NCI-H2196 treated with DMSO at 0.1 percent for 48 hours (cell line): ENCODE data around the gene TNFSF9.
A peak's percentile ranks its signal among the peaks of the same experiment; 100 is the strongest.

Source experiments
- DNase-seq: peaks from one replicate; lab custom pipeline; 2025; ENCODE audit not compliant: unreplicated experiment; lab: John Stamatoyannopoulos, UW

Gene TNFSF9

GRCh38 chr19:6530386-6531162, at the start of gene TNFSF9:
TSS of gene TNFSF9 (plus strand) at chr19:6531026. CDS start at chr19:6531037, 11 bp downstream.
- DNase-seq, result peak; percentile 81

GRCh38 chr19:6481541-6482342, 49.1 kb upstream of the TNFSF9 start, which contains the start of gene DENND1C:
TSS of gene DENND1C (minus strand) at chr19:6481787. CDS start at chr19:6481695, 92 bp downstream.
- DNase-seq, result no peak

GRCh38 chr19:6482343-6482686, 48.5 kb upstream of the TNFSF9 start:
- no peak for DNase-seq

DNA sequence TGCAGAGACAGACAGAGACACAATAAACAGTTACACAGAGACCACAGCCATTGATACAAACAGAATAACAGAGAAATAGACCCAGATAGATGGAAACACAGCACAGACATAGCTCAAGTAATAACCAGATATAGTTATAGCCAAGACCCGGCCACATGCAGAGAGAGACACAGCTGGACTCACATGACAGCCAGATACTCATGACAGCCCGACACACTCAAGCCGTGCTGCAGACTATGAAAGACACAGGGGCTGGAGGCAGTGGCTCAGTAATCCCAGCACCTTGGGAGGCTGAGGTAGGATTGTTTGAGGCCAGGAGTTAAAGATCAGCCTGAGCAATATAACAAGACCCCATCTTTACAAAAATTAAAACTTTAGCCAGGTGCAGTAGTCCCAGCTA, 47.6 kb upstream of the TNFSF9 start:
- no peak for DNase-seq

DNA sequence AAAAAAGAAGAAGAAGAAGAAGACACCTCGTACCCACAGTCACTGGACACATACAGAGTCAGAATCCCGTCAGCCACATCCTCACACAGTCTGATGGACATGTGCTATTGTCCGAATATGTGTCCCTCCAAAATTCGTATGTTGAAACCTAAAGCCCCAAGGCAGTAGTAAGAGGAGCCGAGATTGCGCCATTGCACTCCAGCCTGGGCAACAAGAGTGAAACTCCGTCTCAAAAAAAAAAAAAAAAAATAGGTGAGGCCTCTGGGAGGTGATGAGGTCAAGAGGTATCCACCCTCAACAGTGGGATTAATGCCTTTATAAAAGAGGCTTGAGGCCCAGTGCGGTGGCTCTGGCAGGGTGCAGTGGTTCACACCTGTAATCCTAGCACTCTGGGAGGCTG, 46.6 kb upstream of the TNFSF9 start:
- DNase-seq, result no peak

DNA sequence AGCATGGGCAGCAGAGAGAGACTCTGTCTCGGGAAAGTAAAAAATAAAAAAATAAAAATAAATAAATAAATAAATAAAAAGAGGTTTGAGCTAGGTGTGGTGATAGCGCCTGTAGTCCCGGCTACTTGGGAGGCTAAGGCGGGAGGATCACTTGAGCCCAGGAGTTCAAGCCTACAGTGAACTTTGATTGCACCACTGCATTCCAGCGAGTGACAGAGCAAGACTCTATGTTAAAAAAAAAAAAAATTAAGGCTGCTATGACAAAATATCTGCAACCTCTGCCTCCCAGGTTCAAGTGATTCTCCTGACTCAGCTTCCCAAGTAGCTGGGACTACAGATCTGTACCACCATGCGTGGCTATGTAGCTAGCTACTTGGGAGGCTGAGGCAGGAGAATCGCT, 46.0 kb upstream of the TNFSF9 start:
- DNase-seq, result no peak

DNA sequence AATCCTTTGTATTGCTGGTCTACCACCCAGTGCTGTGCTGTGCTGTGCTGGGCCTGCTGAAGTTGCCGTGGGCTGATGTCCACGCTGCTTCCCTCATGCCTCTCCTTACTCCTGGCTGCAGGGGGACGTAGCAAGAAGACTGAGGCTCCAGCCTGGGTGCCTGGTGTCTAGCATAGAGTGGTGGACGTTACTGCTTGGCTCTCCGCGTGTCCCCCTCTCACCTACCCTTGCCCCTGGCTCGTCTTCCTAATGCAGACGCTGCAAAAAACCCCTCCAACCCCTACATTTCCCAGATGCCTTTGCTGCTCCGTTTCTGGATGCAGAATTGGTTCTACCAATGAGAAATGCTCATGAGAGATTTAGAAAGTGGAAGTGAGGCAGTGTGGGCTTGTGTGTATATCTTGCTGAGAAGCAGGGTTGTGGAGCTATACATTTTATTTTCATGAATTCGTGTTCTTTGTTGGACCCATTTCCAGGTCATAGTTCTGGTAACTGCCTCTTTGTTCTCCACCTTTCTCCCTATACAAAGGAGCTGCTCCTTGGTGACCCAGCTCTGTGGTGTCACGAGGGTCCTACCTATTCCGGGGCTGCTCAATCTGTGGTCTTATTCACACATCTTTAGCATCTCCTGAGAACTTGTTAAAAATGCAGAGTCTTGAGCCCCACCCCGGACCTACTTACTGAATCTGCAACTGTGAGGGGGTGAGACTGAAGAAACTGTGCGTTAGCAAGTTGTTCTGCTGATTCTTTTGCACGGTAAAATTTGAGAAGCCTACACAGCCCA, 41.4 kb upstream of the TNFSF9 start:
- DNase-seq, result no peak

DNA sequence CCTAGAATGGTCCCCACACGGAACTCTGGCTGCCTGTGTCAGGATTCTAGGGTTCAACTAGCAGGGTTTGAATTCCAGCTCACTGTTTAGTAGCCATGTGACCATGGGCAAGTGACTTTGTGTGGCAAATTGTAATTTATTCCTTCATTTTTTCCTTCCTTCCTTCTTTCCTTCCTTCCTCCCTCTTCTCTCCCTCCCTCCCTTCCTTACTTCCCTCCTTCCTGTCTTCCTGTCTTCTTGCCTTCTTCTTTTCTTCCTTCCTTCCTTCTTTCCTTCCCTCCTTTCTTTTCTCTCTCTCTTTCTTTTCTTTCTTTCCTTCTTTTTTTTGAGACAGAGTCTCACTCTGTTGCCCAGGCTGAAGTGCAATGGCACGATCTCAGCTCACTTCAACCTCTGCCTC, 40.7 kb upstream of the TNFSF9 start:
- no peak for DNase-seq

GRCh38 chr19:6491802-6492592, 38.8 kb upstream of the TNFSF9 start:
- DNase-seq, result no peak

DNA sequence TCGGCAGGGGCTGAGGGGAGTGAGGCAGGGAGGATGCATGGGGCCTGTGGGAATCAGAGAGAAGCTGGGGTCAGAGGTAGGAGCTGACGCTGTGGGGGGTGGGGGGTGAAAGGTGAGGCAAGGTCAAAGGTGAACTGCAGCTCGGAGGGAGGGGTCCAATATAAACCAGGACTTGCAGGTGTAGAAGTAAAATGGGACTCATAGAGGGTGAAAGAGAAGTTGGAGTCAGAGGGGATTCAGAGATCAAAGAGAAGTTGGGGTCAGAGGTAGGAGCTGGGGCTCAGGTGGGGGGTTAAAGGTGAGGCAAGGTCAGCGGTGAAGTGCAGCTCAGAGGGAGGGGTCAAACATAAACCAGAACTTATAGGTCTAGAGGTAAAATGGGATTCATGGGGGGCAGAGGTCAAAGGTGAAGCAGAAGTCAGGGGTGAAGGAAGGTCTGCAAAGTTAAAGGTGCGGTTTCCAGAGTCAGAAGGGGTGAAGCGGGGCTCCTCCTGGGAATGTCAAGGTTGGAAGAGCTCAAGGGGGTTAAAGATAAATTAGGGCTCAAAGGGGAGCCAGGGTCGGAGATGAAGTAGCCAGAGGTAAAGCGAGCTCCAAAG, 36.3 kb upstream of the TNFSF9 start:
- DNase-seq, result no peak

DNA sequence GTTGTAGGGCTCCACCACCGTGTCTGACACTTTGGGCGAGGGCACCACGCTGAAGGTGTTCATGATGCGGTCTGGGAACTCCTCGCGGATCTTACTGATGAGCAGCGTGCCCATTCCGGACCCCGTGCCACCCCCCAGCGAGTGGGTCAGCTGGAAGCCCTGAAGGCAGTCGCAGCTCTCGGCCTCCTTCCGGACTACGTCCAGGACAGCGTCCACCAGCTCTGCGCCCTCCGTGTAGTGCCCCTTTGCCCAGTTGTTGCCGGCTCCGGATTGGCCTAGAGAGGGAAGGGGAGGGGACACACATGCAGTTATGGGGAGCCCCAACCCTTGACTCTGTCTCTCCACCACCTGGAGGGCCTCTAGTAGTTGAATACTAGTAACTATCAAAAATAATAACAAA, 34.9 kb upstream of the TNFSF9 start:
- no peak for DNase-seq

DNA sequence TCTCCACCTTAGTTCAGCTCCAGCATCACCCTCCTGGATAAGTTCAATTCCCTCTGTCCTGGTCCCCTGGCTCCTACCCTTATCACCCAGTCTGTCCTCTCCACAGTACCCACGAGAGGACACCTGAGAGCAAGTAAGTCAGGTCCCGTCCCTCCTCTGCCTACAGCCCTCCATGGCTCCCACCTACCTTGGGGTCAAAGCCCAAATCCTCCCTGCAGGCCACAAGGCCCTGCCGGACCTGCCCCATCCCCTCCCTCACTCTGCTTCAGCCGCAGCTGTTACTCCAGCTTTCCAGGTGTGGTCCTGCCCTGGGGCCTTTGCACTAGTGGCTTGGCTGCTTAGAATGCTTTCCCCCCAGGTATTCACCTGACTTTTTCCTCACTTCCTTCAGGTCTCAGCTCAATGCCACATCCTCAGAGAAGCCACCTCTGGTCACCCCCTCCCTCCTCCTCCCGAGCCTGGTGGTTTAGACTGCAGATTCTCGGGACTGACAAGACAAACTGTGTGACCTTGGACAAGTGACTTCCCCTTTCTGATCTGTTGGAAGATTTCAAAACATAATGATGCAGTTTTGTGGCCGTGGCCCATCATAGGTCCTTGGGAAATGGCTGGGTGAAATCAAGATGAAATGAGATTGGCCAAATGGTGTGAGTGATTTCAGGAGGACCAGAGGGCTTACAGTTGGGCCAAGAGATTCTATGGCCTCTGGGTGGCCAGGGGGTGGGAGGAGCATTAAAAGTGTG, 32.4 kb upstream of the TNFSF9 start:
- DNase-seq, result no peak

DNA sequence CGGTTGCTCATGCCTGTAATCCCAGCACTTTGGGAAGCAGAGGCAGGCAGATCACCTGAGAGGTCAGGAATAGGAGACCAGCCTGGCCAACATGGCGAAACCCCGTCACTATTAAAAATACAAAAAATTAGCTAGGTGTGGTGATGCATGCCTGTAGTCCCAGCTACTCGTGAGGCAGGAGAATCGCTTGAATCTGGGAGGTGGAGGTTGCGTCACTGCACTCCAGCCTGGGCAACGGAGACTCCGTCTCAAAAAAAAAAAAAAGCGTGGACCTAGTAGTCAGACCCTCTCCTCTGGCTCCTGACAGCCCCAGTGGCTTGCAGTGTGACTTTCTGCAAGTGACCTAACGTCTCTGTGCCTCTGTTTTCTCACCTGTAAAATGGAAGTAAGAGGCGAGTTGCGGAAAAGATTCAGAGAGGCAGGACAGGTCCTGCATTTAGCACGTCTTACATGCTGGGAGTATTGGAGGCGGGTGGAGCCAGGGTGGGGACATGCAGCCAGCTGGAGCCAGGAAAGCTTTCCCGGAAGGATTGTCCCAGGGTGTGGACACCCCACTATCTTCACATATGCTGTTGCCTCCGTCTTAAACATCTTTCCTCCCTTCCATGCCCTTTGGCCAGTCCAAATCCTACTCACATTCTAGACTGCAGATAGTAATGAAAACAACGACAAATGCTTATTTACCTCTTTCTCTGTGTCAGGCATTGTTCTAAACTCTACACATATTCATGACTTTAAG, 31.6 kb upstream of the TNFSF9 start:
- no peak for DNase-seq

DNA sequence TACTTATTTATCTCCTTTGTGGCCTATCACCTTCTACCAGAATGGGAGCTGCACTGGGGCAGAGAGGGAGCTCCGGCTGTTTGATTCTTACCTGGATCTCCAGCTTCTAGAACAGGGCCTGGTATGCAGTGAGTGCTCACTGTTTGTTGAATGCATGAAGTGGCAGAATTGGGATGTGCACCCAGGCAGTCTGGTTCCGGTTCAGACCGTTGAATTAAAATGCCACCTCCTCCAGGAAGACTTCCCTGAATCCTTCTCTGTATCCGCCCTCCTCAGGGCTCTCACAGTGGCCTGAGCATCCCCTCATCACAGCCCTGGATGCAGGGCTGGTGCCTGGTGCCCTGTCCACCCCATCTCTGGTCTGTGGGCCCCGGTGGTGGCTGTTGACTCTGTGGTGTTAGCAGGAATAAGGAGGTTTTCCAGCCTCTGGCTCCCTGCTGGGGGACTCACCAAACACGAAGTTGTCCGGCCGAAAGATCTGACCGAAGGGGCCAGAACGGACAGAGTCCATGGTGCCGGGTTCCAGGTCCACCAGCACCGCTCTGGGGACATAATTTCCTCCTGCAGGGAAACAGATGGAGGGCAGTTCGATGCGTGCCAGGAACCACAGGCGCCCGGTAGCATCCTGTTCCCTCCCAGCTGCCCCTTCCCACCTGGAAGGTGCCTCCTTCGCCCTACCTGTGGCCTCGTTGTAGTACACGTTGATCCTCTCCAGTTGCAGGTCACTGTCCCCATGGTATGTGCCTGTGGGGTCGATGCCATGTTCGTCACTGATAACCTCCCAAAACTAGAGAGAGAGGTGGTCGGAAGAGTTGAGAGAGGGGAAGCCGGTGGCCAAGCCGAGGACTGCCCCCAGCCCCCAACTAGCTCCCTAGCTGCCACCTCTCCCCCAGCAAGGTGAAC, 29.7 kb upstream of the TNFSF9 start:
- no peak for DNase-seq

GRCh38 chr19:6501740-6502648, 28.8 kb upstream of the TNFSF9 start, which contains the start of gene TUBB4A:
TSS of gene TUBB4A (minus strand) at chr19:6502309. CDS start at chr19:6502212, 97 bp downstream.
- DNase-seq, result no peak

- no peak for DNase-seq
Observed at GRCh38 chr19:6503407-6504201, 27.2 kb upstream of the TNFSF9 start.
